Raji (cell line): ENCODE data around the gene L3MBTL3.

Source experiments
- POLR2A ChIP-seq: IDR thresholded peaks from 2 replicates; pipeline ENCODE4 v1.6.1; 2011; ENCODE audit warnings: low read depth, low read length, control low read depth; ENCODE audit not compliant: insufficient read depth

Gene L3MBTL3

GRCh38 chr6:130183271-130184222 lies 165.2 kb downstream of the L3MBTL3 start:
- no peak for TF ChIP-seq POLR2A

GRCh38 chr6:130185658-130186057 lies 167.3 kb downstream of the L3MBTL3 start:
- no peak for TF ChIP-seq POLR2A

GRCh38 chr6:130187335-130188206 lies 169.2 kb downstream of the L3MBTL3 start:
- TF ChIP-seq POLR2A = no peak

GRCh38 chr6:130188207-130188899 lies 170.0 kb downstream of the L3MBTL3 start:
- no peak for TF ChIP-seq POLR2A

- no peak for TF ChIP-seq POLR2A
Measured at GRCh38 chr6:130189531-130190397, 171.4 kb downstream of the L3MBTL3 start.
